ENCODE measurements around the gene MBOAT7. TPM values are rescaled to one million over a fixed set of nuclear protein-coding genes. Genes with fewer than 3 reads are reported as not detected.

The MBOAT7 gene
- total RNA-seq, 2 donors from 2014 or later, result 40.5 to 98.9 TPM

DNA sequence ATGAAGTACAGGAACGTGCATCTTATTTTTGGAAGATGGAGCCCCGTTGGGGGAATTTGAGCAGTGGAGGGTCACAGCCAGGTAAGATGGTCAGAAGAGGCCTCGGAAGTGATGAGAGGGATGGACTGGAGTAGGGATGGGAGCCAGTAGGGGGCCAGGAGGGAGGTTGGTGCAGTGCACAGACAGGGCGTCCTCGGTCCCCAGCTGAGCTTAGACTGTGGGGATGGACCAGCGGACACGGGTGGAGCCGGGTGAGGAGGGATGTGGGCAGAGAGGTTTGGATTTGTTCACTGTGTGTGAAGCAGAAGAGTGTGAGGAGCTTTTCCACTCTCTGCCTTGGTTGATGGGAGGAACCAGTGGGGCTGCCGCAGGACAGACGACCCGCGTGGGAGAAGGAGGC is 21.9 kb upstream of the MBOAT7 start:
- H3K4me3 ChIP-seq, result no peak overlapping the region
- DNase-seq, result no peak
- intact Hi-C loops (cut with DNase I), result no loop called here

GRCh38 chr19:54209811-54210494 is 20.6 kb upstream of the MBOAT7 start:
- no peak overlapping the region for H3K4me3 ChIP-seq
- peaks cover 65% of the 10 kb centered on the region for H3K4me1 ChIP-seq
- no peaks in the 10 kb centered on the region for H3K9me3 ChIP-seq
- peaks cover 5 to 20% of the 10 kb centered on the region in 2 donors for H3K36me3 ChIP-seq (replicated peaks in 1 of 2; ENCODE audit: insufficient read depth in 1 of 2, low read depth in 2 of 2)
- peak overlapping the region; percentile 94 to 97 (median 96) for H3K27ac ChIP-seq
- no peaks in the 10 kb centered on the region for H3K27me3 ChIP-seq
- DNase-seq (peak; percentile 97 to 99 (median 98)), ATAC-seq (peak; percentile 88)
- TF ChIP-seq, protein P1, sequence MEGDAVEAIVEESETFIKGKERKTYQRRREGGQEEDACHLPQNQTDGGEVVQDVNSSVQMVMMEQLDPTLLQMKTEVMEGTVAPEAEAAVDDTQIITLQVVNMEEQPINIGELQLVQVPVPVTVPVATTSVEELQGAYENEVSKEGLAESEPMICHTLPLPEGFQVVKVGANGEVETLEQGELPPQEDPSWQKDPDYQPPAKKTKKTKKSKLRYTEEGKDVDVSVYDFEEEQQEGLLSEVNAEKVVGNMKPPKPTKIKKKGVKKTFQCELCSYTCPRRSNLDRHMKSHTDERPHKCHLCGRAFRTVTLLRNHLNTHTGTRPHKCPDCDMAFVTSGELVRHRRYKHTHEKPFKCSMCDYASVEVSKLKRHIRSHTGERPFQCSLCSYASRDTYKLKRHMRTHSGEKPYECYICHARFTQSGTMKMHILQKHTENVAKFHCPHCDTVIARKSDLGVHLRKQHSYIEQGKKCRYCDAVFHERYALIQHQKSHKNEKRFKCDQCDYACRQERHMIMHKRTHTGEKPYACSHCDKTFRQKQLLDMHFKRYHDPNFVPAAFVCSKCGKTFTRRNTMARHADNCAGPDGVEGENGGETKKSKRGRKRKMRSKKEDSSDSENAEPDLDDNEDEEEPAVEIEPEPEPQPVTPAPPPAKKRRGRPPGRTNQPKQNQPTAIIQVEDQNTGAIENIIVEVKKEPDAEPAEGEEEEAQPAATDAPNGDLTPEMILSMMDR (IDR thresholded peaks at IDR 0.05), result peak in 1 of 7 experiments; percentile 4
- peak; percentile 70 to 83 (median 81) for TF ChIP-seq POLR2A (IDR thresholded peaks at IDR 0.05)
- intact Hi-C loops (cut with DNase I), result no loop called here
- 3 to 19% methylated on average over 7 to 10 of the region's 10 CpGs for WGBS, 2 donors

More for the DNA sequence above, 21.9 kb upstream of the MBOAT7 start:
- 87 to 90% methylated on average over 12 of the region's 12 CpGs for WGBS, 2 donors
- Histone ChIP-seq H3K9me3 (no peaks in the 10 kb centered on the region), H3K27ac (peak overlapping the region; percentile 94 to 97 (median 96)), H3K4me1 (peaks cover 53% of the 10 kb centered on the region), H3K36me3 (replicated peaks in 1 of 2; ENCODE audit: insufficient read depth in 1 of 2, low read depth in 2 of 2) (peaks cover 4 to 11% of the 10 kb centered on the region in 2 donors), H3K27me3 (no peaks in the 10 kb centered on the region)
- TF ChIP-seq, protein P1 (IDR thresholded peaks at IDR 0.05), result no peak
- TF ChIP-seq POLR2A (IDR thresholded peaks at IDR 0.05), result no peak
- ATAC-seq, result no peak

DNA sequence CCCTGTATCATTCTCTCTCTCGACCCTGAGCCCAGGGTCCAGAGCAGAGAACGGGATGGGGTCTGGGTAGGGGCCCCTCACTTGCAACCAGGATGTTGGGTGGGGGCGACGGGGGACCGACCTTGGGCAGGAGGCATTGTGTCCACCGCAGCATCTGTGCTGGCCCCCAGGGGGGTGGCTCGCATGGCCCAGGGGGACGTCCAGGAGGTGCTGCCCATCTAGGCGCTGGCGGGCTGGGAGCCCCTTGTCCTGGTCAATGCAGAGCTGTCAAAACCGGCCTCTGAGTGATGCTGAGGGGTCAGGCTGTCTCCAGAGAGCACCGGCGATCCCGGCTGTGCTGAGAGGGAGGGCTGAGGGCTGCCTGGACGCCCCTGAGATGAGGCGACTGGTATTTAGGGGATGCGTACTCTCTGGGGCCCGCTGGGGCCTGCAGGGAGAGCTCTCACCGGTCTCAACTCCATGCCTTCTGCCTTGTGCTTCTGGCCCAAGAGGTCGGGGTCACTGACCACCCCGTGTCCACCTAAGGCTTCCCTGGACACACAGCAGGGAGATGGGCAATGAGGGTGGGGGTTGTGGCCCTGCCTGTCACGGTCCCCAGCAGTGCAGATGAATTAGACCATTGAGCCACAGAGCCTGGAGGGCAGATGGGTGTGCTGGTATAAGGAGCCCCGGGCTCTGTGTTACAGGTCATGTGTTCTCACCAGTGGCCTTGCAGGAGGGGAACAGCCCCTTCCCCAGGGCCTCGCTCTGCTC is 19.9 kb upstream of the MBOAT7 start:
- peaks cover 5 to 23% of the 10 kb centered on the region in 2 donors for H3K36me3 ChIP-seq (replicated peaks in 1 of 2; ENCODE audit: insufficient read depth in 1 of 2, low read depth in 2 of 2)
- WGBS, 2 donors, result 57 to 58% methylated on average over 5 to 24 of the region's 24 CpGs
- peak overlapping the region; percentile 94 to 97 (median 96) for H3K27ac ChIP-seq
- peaks cover 73% of the 10 kb centered on the region for H3K4me1 ChIP-seq
- no peaks in the 10 kb centered on the region for H3K9me3 ChIP-seq
- DNase-seq (peak in 2 of 4 donors; percentile 27 to 37), ATAC-seq (peak; percentile 13)
- no peak overlapping the region for H3K4me3 ChIP-seq
- intact Hi-C loops (cut with DNase I), result no loop called here
- no peaks in the 10 kb centered on the region for H3K27me3 ChIP-seq
- TF ChIP-seq, protein P1 (IDR thresholded peaks at IDR 0.05), result no peak
- no peak for TF ChIP-seq POLR2A (IDR thresholded peaks at IDR 0.05)

- TF ChIP-seq POLR2A (IDR thresholded peaks at IDR 0.05), result no peak
- TF ChIP-seq, protein P1 (IDR thresholded peaks at IDR 0.05), result no peak
- Histone ChIP-seq H3K36me3 (replicated peaks in 1 of 2; ENCODE audit: insufficient read depth in 1 of 2, low read depth in 2 of 2) (peaks cover 5 to 23% of the 10 kb centered on the region in 2 donors), H3K27me3 (no peaks in the 10 kb centered on the region), H3K4me3 (no peak overlapping the region), H3K4me1 (peaks cover 78% of the 10 kb centered on the region), H3K9me3 (no peaks in the 10 kb centered on the region), H3K27ac (peak overlapping the region; percentile 94 to 97 (median 96))
- intact Hi-C loops (cut with DNase I), result no loop called here
- no peak for ATAC-seq
- WGBS, 2 donors, result 71 to 77% methylated on average over 8 of the region's 8 CpGs
- DNase-seq, result peak in 1 of 4 donors; percentile 36
These were observed 19.3 kb upstream of the MBOAT7 start for GRCh38 chr19:54208784-54209057.

All from body of pancreas (tissue), 4 donors.